GM12801 (cell line): ENCODE data around the gene SIVA1.

Source experiments
- TF ChIP-seq, protein P1 (sequence below): IDR thresholded peaks from one replicate; pipeline ENCODE4 v1.5.1; 2011; ENCODE audit warnings: control low read depth; ENCODE audit not compliant: insufficient read length; ENCODE audit errors: extremely low read depth

The SIVA1 gene

DNA sequence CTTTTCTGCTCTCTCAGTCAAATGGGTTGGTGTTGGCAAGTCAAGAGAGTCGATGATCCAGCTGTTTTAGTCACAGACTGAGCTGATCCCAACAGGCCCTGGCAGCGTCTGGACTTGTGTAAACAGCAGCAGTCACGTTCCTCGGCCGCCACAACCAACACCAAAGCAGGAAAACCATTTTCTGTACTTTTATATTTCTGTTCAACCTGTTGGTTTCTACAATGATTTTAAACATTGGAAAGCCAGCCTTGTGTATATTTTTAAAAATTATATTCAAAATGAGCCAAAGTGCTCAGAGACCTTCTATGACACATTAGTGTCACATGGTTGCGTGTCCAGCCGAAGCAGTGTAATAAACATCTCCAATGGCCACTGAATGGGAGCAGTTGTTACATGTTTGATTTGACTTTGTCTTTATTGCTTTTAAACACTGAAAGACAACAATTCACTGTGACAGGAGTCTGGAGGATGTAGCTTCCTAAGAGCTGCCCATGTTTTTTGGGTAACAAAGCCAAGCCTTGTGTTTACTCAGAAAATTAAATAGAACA, 5.9 kb upstream of the SIVA1 start:
- TF ChIP-seq, protein P1, sequence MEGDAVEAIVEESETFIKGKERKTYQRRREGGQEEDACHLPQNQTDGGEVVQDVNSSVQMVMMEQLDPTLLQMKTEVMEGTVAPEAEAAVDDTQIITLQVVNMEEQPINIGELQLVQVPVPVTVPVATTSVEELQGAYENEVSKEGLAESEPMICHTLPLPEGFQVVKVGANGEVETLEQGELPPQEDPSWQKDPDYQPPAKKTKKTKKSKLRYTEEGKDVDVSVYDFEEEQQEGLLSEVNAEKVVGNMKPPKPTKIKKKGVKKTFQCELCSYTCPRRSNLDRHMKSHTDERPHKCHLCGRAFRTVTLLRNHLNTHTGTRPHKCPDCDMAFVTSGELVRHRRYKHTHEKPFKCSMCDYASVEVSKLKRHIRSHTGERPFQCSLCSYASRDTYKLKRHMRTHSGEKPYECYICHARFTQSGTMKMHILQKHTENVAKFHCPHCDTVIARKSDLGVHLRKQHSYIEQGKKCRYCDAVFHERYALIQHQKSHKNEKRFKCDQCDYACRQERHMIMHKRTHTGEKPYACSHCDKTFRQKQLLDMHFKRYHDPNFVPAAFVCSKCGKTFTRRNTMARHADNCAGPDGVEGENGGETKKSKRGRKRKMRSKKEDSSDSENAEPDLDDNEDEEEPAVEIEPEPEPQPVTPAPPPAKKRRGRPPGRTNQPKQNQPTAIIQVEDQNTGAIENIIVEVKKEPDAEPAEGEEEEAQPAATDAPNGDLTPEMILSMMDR, result no peak

DNA sequence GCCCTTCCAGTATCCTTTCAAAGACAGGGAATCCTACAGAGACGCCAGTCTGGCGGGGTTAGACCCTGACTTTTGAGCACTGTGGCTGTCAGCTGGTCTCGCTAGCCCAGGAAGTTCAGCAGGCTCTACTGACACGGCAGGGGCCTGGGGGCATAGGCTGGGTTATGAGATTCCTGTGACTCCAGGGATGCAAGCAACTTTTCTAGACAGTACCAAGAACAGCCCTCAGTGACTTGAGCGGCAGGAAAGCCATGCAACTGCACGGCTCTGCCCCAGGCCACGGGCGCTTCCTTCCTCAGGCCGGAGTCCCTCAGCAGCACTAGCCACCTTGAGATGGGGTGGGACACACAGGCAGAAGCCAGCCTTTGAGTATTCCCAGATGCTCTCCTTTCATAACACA, 5.1 kb upstream of the SIVA1 start:
- TF ChIP-seq, protein P1, result no peak

DNA sequence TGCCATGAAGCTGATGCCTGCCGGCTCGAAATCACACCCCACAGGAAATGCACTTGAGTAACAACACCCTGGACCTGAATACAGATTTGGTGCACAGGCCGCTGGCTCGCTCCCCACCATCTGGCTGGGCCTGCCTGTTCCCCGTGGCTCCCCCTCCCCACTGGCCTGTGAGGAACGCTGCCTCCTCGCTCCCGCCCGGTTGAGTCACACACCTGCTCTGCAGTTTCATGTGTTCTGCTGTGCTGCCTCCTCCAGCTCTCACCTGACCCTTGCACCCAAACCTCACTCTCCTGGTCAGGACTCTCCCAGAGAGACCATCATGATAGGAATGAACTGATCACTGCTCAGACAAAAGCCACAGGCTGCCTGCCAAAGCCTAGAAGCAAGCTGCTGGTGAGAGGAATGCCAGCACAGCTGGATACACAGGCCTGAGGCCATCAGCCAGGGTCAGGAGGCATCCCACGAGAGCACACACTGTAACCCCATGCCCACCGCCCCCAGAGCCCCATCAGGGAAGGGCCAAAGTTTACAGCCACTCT, 3.8 kb upstream of the SIVA1 start:
- TF ChIP-seq, protein P1, result no peak

DNA sequence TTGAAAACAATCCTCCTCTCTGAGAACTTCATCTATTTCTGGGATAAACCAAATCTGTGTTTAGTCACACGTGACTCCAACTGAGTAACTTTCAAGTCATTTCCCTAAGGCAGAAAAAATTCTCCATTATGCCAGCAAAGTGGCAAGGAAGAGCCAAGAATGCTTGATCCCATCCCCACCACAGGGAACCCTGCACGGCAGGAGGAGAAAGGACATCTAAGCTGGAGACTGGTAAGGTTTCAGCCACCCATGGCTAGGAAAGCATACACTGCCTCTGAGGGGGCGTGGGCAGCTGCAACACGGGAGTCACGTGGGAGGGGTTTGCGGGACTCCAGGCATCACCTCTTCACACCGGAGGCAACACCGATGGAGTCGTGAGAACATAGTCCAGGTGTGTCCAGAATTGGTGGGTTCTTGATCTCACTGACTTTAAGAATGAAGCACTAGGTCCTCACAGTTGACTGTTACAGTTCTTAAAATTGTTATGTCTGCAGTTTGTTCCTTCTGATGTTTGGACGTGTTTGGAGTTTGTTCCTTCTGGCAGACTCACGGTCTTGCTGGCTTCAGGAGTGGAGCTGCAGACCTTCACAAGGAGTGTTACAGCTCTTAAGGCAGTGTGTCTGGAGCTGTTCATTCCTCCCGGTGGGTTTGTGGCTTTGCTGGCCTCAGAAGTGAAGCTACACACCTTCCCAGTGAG, 2.7 kb upstream of the SIVA1 start:
- TF ChIP-seq, protein P1, result no peak

DNA sequence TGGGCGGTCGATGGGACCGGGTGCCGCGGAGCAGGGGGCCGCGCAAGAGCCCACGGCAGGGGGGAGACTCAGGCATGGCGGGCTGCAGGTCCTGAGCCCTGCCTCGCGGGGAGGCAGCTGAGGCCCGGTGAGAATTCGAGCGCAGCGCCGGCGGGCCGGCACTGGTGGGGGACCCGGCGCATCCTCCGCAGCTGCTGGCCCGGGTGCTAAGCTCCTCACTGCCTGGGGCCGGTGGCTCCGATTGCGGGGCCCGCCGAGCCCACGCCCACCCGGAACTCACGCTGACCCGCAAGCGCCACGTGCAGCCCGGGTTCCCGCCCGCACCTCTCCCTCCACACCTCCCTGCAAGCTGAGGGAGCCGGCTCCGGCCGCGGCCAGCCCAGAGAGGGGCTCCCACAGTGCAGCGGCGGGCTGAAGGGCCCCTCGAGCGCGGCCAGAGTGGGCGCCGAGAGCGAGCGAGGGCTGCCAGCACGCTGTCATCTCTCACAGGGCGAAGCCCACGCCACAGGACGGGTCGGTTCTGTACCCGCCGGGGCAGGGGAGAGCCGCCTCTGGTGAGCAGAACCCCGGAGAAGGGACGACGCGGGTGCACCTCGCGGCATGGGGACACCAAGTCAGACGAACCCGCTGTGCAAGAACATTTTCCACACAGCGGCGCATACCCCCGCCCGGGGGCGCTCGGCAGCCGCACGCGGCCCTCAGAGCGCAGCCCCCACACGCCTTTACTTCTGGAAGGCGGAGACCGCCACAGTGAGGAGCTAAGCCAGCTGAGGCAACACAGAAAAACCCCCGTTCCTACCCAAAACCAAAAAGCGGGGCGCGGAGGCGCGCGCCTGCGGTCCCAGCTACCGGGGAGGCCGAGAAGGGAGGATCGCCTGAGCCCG, 1.2 kb upstream of the SIVA1 start:
- TF ChIP-seq, protein P1, result no peak

DNA sequence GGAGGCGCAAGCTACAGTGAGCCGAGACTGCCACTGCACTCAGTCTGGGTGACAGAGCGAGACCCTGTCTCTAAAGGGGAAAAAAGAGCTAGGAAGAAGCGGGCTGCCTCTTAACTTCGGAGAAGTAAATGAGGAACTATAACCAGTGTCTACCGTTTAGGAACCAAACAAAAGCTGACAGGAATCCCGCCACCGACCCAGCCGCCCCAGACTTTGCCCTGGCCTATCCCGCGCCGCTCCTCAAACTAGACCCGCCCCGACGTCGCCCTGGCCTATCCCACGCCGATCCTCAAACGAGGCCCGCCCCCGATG, 568 bp upstream of the SIVA1 start:
- TF ChIP-seq, protein P1, result no peak

DNA sequence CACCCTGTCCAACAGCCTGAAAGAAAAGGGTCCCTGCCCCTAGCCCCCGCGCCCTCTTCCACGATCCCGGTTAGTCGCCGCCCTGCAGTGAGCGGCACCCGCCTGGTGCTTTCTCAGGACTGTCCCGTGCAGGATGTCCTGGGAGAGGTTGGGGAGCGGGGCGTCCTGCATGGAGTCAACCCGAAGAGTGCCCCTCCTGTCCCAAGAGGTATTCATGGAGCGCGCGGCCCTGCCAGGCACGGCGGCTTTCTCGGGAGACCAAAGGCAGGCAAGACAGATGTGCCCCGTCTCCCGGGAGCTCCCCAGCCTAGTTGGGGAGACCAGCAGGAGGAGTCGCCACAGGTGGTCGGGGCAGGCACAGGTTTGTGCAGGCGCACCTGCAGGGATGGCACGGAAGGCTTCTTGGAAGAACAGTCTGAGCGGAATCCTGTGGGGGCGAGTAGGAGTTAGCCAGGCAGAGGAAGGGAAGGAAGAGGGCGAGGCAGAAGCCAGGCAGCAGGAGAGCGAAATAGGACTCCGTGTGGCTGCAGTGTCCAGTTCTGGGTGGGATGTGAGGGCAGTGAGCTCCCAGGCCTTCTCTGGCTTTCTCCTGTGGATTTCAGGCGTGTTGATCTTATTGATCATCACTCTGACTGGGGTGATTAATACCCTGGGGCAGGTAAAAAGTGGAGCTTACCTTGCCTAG, 723 bp downstream of the SIVA1 start:
- TF ChIP-seq, protein P1, result no peak
